A549 (cell line): ENCODE data around the gene EDEM1. TPM values are rescaled to one million over a fixed set of nuclear protein-coding genes. Genes with fewer than 3 reads are reported as not detected.

ENCODE experiments used
- ATAC-seq, 2 experiments: fragments of 200-7000 bp in 1 of 2; fragments of >200 bp in 1 of 2; cut with Nextera tagmentation in 1 of 2; cut with Tn5 transposase in 1 of 2; 3 replicates each; pipeline versions ENCODE4 v1.8.0 to v1.9.1; 2018 to 2020; ENCODE audit warnings: mild to moderate bottlenecking in 1 of 2, moderate library complexity in 1 of 2
- CTCF ChIA-PET: fragments of 300-600 bp; sonication (Branson Sonifier 250); formaldehyde crosslinking; extraction: SDS; loops from one replicate; lab custom pipeline; 2021; ENCODE audit warnings: antibody characterized with exemption, inconsistent platforms; lab: Yijun Ruan, JAX
- POLR2A ChIA-PET: fragments of 350-600 bp; formaldehyde crosslinking; extraction: SDS; loops from one replicate; lab custom pipeline; 2021; ENCODE audit warnings: antibody characterized with exemption, inconsistent platforms; lab: Yijun Ruan, JAX
- DNase-seq, 2 experiments: peaks; one replicate each; pipeline versions ENCODE4 v3.0.0 to v3.0.0-alpha.2; 2011 to 2016; ENCODE audit warnings: low read depth in 1 of 2, low spot score in 1 of 2
- FAIRE-seq: peaks from 2 replicates; lab custom pipeline; 2011; peaks lifted over from hg19 to GRCh38; lab: Jason Lieb, UNC
- H3K27ac ChIP-seq, 2 experiments: fragments of >200 bp; sonication (Bioruptor Twin); formaldehyde crosslinking; 3 replicates each; pipeline ENCODE4 v1.5.1; 2016 to 2017
- H3K4me1 ChIP-seq: fragments of >200 bp; sonication (Bioruptor Twin); formaldehyde crosslinking; 3 replicates; pipeline ENCODE4 v1.6.1; 2016
- H3K4me2 ChIP-seq: fragments of >200 bp; sonication (Bioruptor Twin); formaldehyde crosslinking; 3 replicates; pipeline ENCODE4 v1.6.1; 2016
- H3K4me3 ChIP-seq: fragments of >200 bp; sonication (Bioruptor Twin); formaldehyde crosslinking; 3 replicates; pipeline ENCODE4 v1.5.1; 2016
- H3K9me3 ChIP-seq: fragments of >200 bp; sonication (Bioruptor Twin); formaldehyde crosslinking; 3 replicates; pipeline ENCODE4 v1.6.1; 2016
- ATOH8 ChIP-seq: fragments of 250-450 bp; sonication (Bioruptor Pico); IDR thresholded peaks from 2 replicates; pipeline ENCODE4 v1.5.0; 2020; ENCODE audit warnings: low read depth, mild to moderate bottlenecking, moderate library complexity
- BHLHE40 ChIP-seq: IDR thresholded peaks from 2 replicates; pipeline ENCODE4 v1.6.1; 2012; ENCODE audit warnings: low read depth, low read length, inconsistent platforms
- EHF ChIP-seq: fragments of 250-450 bp; sonication (Bioruptor Pico); IDR thresholded peaks from 2 replicates; pipeline ENCODE4 v1.5.0; 2020; ENCODE audit warnings: mild to moderate bottlenecking
- EHMT2 ChIP-seq: fragments of 200-600 bp; sonication (generic); IDR thresholded peaks from 2 replicates; pipeline ENCODE4 v1.6.1; 2016; ENCODE audit warnings: antibody characterized with exemption, low read depth, mild to moderate bottlenecking, moderate library complexity
- ELK1 ChIP-seq: fragments of 150-350 bp; IDR thresholded peaks from 2 replicates; pipeline ENCODE4 v1.6.1; 2014; ENCODE audit warnings: low read depth, mild to moderate bottlenecking, low read length
- HOXB13 ChIP-seq: fragments of 250-450 bp; sonication (Bioruptor Pico); IDR thresholded peaks from 2 replicates; pipeline ENCODE4 v1.5.0; 2020; ENCODE audit warnings: low read depth, mild to moderate bottlenecking, moderate library complexity
- KDM1A ChIP-seq: fragments of 200-600 bp; sonication (generic); IDR thresholded peaks from 2 replicates; pipeline ENCODE4 v1.6.1; 2016; ENCODE audit warnings: low read depth, mild to moderate bottlenecking
- MYC ChIP-seq: IDR thresholded peaks from 2 replicates; pipeline ENCODE4 v1.6.1; 2012; ENCODE audit warnings: mild to moderate bottlenecking, inconsistent platforms, low read length, improper control_type of control experiment, borderline replicate concordance
- NFE2L2 ChIP-seq: fragments of 150-350 bp; conservative IDR thresholded peaks from 2 replicates; pipeline ENCODE4 v1.6.1; 2014; ENCODE audit warnings: low read length
- NPAS2 ChIP-seq: fragments of 250-450 bp; sonication (Bioruptor Pico); IDR thresholded peaks from 2 replicates; pipeline ENCODE4 v1.8.0; 2022; ENCODE audit warnings: mild to moderate bottlenecking, moderate library complexity, borderline replicate concordance
- NR3C1 ChIP-seq: fragments of >200 bp; sonication (Bioruptor Twin); formaldehyde crosslinking; IDR thresholded peaks from 3 replicates; pipeline ENCODE4 v1.6.1; 2017
- POLR2A ChIP-seq: IDR thresholded peaks from 2 replicates; pipeline ENCODE4 v1.6.1; 2012; ENCODE audit warnings: mild to moderate bottlenecking, low read length
- POLR2AphosphoS2 ChIP-seq: conservative IDR thresholded peaks from 2 replicates; pipeline ENCODE4 v1.6.1; 2012; ENCODE audit warnings: low read length, improper control_type of control experiment, inconsistent platforms
- TP53 ChIP-seq: fragments of 250-450 bp; sonication (Bioruptor Pico); IDR thresholded peaks from 2 replicates; pipeline ENCODE4 v1.5.0; 2021; ENCODE audit warnings: mild to moderate bottlenecking, moderate library complexity
- ZC3H11A ChIP-seq: fragments of 450-650 bp; IDR thresholded peaks from 2 replicates; pipeline ENCODE4 v1.6.1; 2014; ENCODE audit warnings: antibody characterized with exemption, mild to moderate bottlenecking
- ZFP36 ChIP-seq: fragments of 450-650 bp; IDR thresholded peaks from 2 replicates; pipeline ENCODE4 v1.6.1; 2014; ENCODE audit warnings: borderline replicate concordance; ENCODE audit not compliant: partially characterized antibody
- ZNF302 ChIP-seq: fragments of 250-450 bp; sonication (Bioruptor Pico); IDR thresholded peaks from 2 replicates; pipeline ENCODE4 v1.9.0; 2021; ENCODE audit warnings: inconsistent platforms, mild to moderate bottlenecking, moderate library complexity
- ZSCAN20 ChIP-seq: fragments of 250-450 bp; sonication (Bioruptor Pico); IDR thresholded peaks from 2 replicates; pipeline ENCODE4 v1.8.0; 2022; ENCODE audit warnings: mild to moderate bottlenecking, moderate library complexity
- WGBS: methylation state at CpG from one replicate; pipeline ENCODE4 v1.1.6; 2017; ENCODE audit errors: missing lambda C conversion rate; 5-methylcytosine and 5-hydroxymethylcytosine counted together
- polyA plus RNA-seq, 4 experiments: library from polyadenylated mRNA; depleted of rRNA in 3 of 4; stranded (reverse); fragments of >200 nt; fragmentation: RNase III in 1 of 4; extraction: RNeasy Plus Mini Kit Qiagen cat#74134 plus additional on column Dnase treatment in 1 of 4; gene quantifications; 2 replicates in 3 of 4; 3 replicates in 1 of 4; pipeline ENCODE4 v1.2.3, GENCODE V29; 2011 to 2017
- TF ChIP-seq, protein P1 (sequence below): fragments of >200 bp; sonication (Bioruptor Twin); formaldehyde crosslinking; IDR thresholded peaks from 3 replicates; pipeline ENCODE4 v1.6.1; 2016

The EDEM1 gene
- polyA plus RNA-seq, 2 of the 4 experiments (the other 2 are of a cell fraction), result 16.3 to 40.9 TPM

DNA sequence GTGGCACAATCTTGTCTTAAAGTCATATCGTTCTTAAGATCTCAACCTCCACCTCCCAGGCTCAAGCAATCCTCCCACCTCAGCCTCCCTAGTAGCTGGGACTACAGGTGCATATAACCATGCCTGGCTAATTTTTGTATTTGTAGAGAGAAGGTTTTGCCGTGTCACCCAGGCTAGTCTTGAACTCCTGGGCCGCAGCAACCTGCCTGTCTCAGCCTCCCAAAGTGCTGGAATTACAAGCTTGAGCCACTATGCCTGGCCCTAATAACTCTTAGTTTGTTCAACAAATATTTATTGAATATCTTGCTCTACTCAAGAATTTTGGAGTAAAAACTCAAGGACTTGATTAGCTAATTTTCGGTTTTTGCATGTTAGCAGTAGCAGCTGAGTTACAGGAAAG lies 19.4 kb upstream of the EDEM1 start:
- ChIA-PET CTCF (interaction anchor here (1.0 to 1.1 kb wide), 2 partner anchors 25 to 447 kb away, joined by 3 to 4 read pairs; no protein-coding TSS in a partner anchor), POLR2A (no interaction called here)
- 85% methylated on average over 4 of the region's 4 CpGs for WGBS
- DNase-seq, result no peak
- no peak for FAIRE-seq
- ATAC-seq, result no peak
- H3K4me1 ChIP-seq, result peaks cover 5% of the 10 kb centered on the region; the same call in 1 of the 3 replicates
- H3K9me3 ChIP-seq, result no peaks in the 10 kb centered on the region
- no peak overlapping the region for H3K27ac ChIP-seq
- no peak overlapping the region for H3K4me2 ChIP-seq
- no peak for TF ChIP-seq ZC3H11A
- TF ChIP-seq TP53 (CRISPR knock-in tag), result no peak
- no peak for TF ChIP-seq NR3C1
- TF ChIP-seq POLR2AphosphoS2, result no peak
- TF ChIP-seq ZSCAN20, result no peak
- TF ChIP-seq ELK1, result no peak
- no peak for TF ChIP-seq KDM1A
- no peak for TF ChIP-seq NFE2L2
- no peak for TF ChIP-seq HOXB13 (CRISPR knock-in tag)
- TF ChIP-seq ZNF302 (CRISPR knock-in tag), result no peak
- H3K4me3 ChIP-seq, result no peak overlapping the region

GRCh38 chr3:5169807-5170206 lies 17.7 kb upstream of the EDEM1 start:
- peak; percentile 7 for FAIRE-seq
- Histone ChIP-seq H3K9me3 (no peaks in the 10 kb centered on the region), H3K27ac (no peak overlapping the region), H3K4me3 (no peak overlapping the region), H3K4me2 (no peak overlapping the region), H3K4me1 (peaks cover 5% of the 10 kb centered on the region; the same call in 1 of the 3 replicates)
- WGBS, result 69% methylated on average over 2 of the region's 2 CpGs
- ChIA-PET CTCF (no interaction called here), POLR2A (no interaction called here)
- DNase-seq, result no peak
- ATAC-seq, result no peak
- TF ChIP-seq POLR2AphosphoS2 (no peak), EHMT2 (no peak), BHLHE40 (no peak), ATOH8 (CRISPR knock-in tag) (no peak), HOXB13 (CRISPR knock-in tag) (no peak), EHF (no peak), POLR2A (no peak), MYC (no peak)
- TF ChIP-seq, protein P1, sequence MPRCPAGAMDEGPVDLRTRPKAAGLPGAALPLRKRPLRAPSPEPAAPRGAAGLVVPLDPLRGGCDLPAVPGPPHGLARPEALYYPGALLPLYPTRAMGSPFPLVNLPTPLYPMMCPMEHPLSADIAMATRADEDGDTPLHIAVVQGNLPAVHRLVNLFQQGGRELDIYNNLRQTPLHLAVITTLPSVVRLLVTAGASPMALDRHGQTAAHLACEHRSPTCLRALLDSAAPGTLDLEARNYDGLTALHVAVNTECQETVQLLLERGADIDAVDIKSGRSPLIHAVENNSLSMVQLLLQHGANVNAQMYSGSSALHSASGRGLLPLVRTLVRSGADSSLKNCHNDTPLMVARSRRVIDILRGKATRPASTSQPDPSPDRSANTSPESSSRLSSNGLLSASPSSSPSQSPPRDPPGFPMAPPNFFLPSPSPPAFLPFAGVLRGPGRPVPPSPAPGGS, result no peak

DNA sequence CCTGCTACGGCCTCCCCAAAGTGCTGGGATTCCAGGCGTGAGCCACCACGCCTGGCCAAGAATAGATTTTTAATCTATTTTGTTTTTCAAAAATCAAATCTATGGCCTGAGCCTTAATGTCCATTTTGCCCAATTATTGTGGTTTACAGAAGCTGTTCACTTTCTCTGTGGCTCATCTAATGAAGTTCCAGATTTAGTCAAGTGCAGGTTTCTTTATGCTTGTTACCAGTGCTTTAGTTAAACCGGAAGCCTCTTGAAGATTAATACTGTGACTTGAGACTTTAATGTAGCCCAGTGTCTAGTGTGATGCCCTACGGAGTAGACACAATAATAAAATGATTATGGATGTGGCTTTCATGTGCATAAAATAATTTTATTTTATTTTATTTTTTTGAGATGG lies 16.5 kb upstream of the EDEM1 start:
- H3K27ac ChIP-seq, result no peak overlapping the region
- TF ChIP-seq NPAS2 (no peak), ZFP36 (no peak), NFE2L2 (no peak)
- FAIRE-seq (no peak), DNase-seq (no peak), ATAC-seq (no peak)
- no peaks in the 10 kb centered on the region for H3K9me3 ChIP-seq
- POLR2A ChIA-PET, result no interaction called here
- H3K4me3 ChIP-seq, result no peak overlapping the region
- 79% methylated on average over 5 of the region's 5 CpGs for WGBS
- H3K4me1 ChIP-seq, result peaks cover 5% of the 10 kb centered on the region; the same call in 1 of the 3 replicates
- H3K4me2 ChIP-seq, result no peak overlapping the region
- CTCF ChIA-PET, result interaction anchor here (0.6 kb wide), 1 partner anchor 394 kb away, joined by 3 read pairs; no protein-coding TSS in a partner anchor
